ENCODE measurements around the gene FOXE3. TPM values are rescaled to one million over a fixed set of nuclear protein-coding genes. Genes with fewer than 3 reads are reported as not detected.

Gene FOXE3
- polyA plus RNA-seq (2013, experiment 1 of 4), result 0.26 TPM
- polyA plus RNA-seq (2013, experiment 2 of 4), result 0.64 TPM
- 0.37 TPM for polyA plus RNA-seq (2013, experiment 3 of 4)
- polyA plus RNA-seq (2013, experiment 4 of 4), result 0.57 TPM

DNA sequence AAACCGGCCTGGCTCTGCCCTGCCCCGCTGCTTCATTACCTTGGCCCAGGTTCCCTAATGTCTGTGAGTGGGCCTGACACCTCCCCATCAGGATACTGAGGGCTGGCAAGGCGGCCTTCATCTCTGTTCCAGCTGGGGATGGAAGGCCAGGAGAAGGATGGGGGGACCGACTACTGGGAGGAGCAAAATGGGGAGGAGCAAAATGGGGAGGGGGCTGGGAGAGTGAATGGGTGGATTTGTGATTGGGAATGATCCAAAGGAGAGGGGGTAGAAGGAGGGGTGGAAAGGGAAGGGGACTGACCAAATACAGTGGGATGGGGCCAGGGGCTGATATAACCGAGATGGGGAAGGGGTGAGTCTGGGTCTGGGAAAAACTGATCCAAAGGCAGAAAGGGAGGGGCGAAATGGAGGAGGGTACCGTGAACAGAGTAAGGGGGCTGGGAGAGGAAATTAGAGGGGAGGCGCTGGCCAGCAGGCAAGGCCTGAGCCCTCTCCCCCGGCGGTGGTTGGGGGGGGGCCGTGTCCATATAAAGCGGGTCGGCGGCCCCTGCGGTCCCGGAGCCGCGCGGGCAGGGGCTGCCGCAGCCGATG is at the start of gene FOXE3:
Gene FOXE3, plus strand, starts transcription at position 558 of the 591 bp plus-strand sequence. Its CDS starts 31 bp downstream, at position 589.
- Histone ChIP-seq H3K4me3 (ENCODE audit: insufficient read depth, low read depth, low read length) (peak within 1 kb of the TSS; percentile 24), H3K36me3 (ENCODE audit: control insufficient read depth, insufficient read depth, low read length) (no peaks in the 10 kb centered on the region), H3K9me3 (ENCODE audit: control insufficient read depth, low read length) (no peaks in the 10 kb centered on the region), H3K4me1 (ENCODE audit: control insufficient read depth, insufficient read depth, low read length) (peaks cover 5% of the 10 kb centered on the region), H3K27me3 (ENCODE audit: control insufficient read depth, insufficient read depth, low read length, poor library complexity, severe bottlenecking) (peaks cover 74% of the 10 kb centered on the region), H3K27ac (ENCODE audit: insufficient read depth, low read depth, low read length, poor library complexity, severe bottlenecking) (no peak within 1 kb of the TSS)
- 17 to 18% methylated on average over 21 of the region's 21 CpGs for whole genome bisulfite sequencing, 2 experiments

DNA sequence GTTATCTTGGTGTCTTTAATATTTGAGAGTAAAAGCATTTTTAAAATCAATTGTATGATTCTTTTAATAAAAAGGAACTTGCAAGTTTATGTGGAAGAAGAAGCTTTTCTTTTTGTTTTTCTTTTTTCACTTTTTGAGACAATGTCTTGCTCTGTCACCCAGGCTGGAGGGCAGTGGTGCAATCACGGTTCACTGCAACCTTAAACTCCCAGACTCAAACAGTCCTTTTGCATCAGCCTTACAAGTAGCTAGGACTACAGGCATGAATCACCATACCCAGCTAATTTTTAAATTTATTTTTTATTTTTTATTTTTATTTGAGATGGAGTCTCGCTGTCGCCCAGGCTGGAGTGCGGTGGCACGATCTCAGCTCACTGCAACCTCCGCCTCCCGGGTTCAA is 48.4 kb upstream of the FOXE3 start:
- 94 to 97% methylated on average over 7 of the region's 7 CpGs for WGBS, 2 experiments
- Histone ChIP-seq H3K4me3 (ENCODE audit: insufficient read depth, low read depth, low read length) (no peak overlapping the region), H3K36me3 (ENCODE audit: control insufficient read depth, insufficient read depth, low read length) (peaks cover 8% of the 10 kb centered on the region), H3K27me3 (ENCODE audit: control insufficient read depth, insufficient read depth, low read length, poor library complexity, severe bottlenecking) (no peaks in the 10 kb centered on the region), H3K9me3 (ENCODE audit: control insufficient read depth, low read length) (no peaks in the 10 kb centered on the region), H3K4me1 (ENCODE audit: control insufficient read depth, insufficient read depth, low read length) (no peaks in the 10 kb centered on the region), H3K27ac (ENCODE audit: insufficient read depth, low read depth, low read length, poor library complexity, severe bottlenecking) (no peak overlapping the region)

DNA sequence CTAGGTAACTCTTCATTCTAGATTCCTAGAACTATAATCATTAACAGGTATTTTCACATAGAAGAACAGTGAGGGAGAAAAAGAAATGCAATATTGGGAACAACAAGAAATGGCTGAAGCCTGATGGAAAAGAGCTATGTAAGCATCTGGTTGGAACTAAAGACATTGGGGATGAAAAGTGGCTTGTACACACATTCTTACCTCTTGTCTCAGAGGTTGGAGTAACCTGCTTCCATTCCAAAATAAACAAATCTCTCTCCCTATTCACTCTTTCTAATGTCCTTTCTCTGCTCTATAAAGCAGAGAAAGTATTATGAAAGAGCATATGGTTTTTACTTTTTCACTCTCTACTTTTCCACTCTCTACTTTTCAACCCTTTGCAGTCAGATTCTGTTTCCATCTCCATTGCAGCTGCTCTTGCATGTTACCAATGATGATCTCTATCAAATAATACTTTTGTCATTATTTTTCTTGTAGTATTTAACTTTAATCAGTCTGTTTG is 45.0 kb upstream of the FOXE3 start:
- Histone ChIP-seq H3K27ac (ENCODE audit: insufficient read depth, low read depth, low read length, poor library complexity, severe bottlenecking) (no peak overlapping the region), H3K4me3 (ENCODE audit: insufficient read depth, low read depth, low read length) (no peak overlapping the region), H3K4me1 (ENCODE audit: control insufficient read depth, insufficient read depth, low read length) (no peaks in the 10 kb centered on the region), H3K9me3 (ENCODE audit: control insufficient read depth, low read length) (no peaks in the 10 kb centered on the region), H3K36me3 (ENCODE audit: control insufficient read depth, insufficient read depth, low read length) (peaks cover 8% of the 10 kb centered on the region), H3K27me3 (ENCODE audit: control insufficient read depth, insufficient read depth, low read length, poor library complexity, severe bottlenecking) (no peaks in the 10 kb centered on the region)

DNA sequence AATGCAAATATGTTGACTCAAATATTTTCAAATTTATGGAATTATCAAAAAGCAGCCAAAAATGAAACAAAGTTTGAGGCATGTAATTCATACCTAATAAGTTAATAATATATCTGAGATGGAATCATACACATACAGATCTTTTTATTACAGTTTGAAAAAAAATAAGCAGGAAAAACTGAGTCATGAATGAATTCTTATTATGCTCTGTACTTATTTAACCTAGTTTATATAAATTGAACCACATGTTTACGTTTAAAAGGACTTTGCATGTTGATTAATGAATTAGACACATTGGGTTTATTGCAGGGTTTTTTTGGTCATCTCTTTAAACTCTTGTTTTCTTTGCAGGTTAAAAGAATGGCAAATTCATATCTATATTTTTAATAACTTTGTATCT is 41.6 kb upstream of the FOXE3 start:
- WGBS, 2 experiments, result 83 to 100% methylated on average over 1 of the region's 1 CpG
- H3K36me3 ChIP-seq (ENCODE audit: control insufficient read depth, insufficient read depth, low read length), result peaks cover under 1% of the 10 kb centered on the region

DNA sequence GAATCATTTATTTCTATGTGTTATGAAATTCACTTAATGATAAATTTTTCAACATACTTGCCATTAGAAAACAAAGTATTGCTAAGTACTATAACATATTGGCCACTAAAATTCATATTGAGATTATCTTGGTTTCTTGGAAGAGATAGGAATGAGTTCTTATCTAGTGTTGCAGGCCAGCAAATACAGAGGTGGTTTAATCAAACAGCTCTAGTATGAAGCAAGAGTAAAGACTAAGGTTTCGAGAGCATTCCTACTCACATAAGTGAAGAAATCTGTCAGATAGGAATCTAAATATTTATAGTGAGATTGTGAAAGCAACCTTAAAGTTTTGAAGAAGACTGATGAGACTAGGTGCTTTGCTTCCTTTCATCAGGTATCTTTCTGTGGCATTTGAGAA is 37.9 kb upstream of the FOXE3 start:
- Histone ChIP-seq H3K36me3 (ENCODE audit: control insufficient read depth, insufficient read depth, low read length) (no peaks in the 10 kb centered on the region), H3K4me1 (ENCODE audit: control insufficient read depth, insufficient read depth, low read length) (no peaks in the 10 kb centered on the region)
- 94 to 100% methylated on average over 1 of the region's 1 CpG for WGBS, 2 experiments

More for the DNA sequence above, 41.6 kb upstream of the FOXE3 start:
- Histone ChIP-seq H3K4me1 (ENCODE audit: control insufficient read depth, insufficient read depth, low read length) (no peaks in the 10 kb centered on the region), H3K4me3 (ENCODE audit: insufficient read depth, low read depth, low read length) (no peak overlapping the region), H3K27ac (ENCODE audit: insufficient read depth, low read depth, low read length, poor library complexity, severe bottlenecking) (no peak overlapping the region), H3K27me3 (ENCODE audit: control insufficient read depth, insufficient read depth, low read length, poor library complexity, severe bottlenecking) (no peaks in the 10 kb centered on the region), H3K9me3 (ENCODE audit: control insufficient read depth, low read length) (no peaks in the 10 kb centered on the region)

DNA sequence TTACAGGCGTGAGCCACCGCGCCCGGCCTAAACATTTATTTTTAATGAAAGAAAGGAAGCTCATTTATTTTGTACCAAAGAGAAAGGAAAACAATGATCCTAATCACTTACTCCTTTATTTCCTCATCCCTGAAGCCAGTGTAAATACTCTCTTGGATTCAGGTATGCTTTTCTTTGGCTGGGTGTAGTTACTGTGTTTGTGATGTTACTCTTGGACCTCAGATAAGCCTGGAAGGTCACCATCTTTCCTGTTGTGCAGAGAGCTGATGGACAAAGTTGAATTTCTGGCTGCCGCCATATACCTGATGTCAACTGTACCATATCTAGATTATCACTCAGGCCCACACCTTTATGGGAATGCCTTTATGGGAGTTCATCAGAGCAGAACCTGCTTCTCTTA is 35.4 kb upstream of the FOXE3 start:
- Histone ChIP-seq H3K36me3 (ENCODE audit: control insufficient read depth, insufficient read depth, low read length) (no peaks in the 10 kb centered on the region), H3K4me1 (ENCODE audit: control insufficient read depth, insufficient read depth, low read length) (no peaks in the 10 kb centered on the region), H3K9me3 (ENCODE audit: control insufficient read depth, low read length) (no peaks in the 10 kb centered on the region), H3K4me3 (ENCODE audit: insufficient read depth, low read depth, low read length) (no peak overlapping the region), H3K27ac (ENCODE audit: insufficient read depth, low read depth, low read length, poor library complexity, severe bottlenecking) (no peak overlapping the region), H3K27me3 (ENCODE audit: control insufficient read depth, insufficient read depth, low read length, poor library complexity, severe bottlenecking) (no peaks in the 10 kb centered on the region)
- 90 to 96% methylated on average over 2 to 5 of the region's 5 CpGs for WGBS, 2 experiments

More for the DNA sequence above, 37.9 kb upstream of the FOXE3 start:
- no peak overlapping the region for H3K4me3 ChIP-seq (ENCODE audit: insufficient read depth, low read depth, low read length)
- H3K27ac ChIP-seq (ENCODE audit: insufficient read depth, low read depth, low read length, poor library complexity, severe bottlenecking), result no peak overlapping the region
- H3K9me3 ChIP-seq (ENCODE audit: control insufficient read depth, low read length), result no peaks in the 10 kb centered on the region
- H3K27me3 ChIP-seq (ENCODE audit: control insufficient read depth, insufficient read depth, low read length, poor library complexity, severe bottlenecking), result no peaks in the 10 kb centered on the region

DNA sequence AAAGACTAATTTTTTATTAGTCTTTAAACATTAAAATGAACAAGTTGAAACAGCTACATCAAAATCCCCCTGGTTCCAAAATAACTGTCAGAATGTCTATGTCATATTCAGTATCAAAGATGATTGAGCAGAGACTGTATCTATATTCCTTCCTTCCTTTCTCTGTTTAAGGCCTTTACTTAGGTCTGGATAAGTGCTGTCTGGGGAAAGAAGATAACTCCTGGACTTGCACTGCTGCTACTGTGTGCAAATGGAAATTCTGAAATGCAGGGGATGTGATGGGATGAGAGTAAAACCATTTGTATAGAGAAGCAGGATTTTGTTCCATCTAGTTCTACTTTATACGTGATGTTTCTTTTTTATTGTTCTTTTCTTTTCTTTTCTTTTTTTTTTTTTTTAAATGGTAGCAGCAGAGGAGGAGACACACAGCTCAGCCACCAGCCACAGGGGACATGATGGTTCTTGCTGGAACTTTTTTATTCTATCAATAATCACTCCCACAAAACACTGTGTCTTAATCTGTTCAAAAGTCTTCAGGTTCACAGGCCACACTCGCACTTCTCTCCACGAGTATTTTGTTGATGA is 33.6 kb upstream of the FOXE3 start:
- H3K4me1 ChIP-seq (ENCODE audit: control insufficient read depth, insufficient read depth, low read length), result no peaks in the 10 kb centered on the region
- 100% methylated on average over 1 of the region's 3 CpGs; no CpG with 5 or more reads in 1 of the 2 experiments for WGBS, 2 experiments
- no peaks in the 10 kb centered on the region for H3K9me3 ChIP-seq (ENCODE audit: control insufficient read depth, low read length)
- no peaks in the 10 kb centered on the region for H3K36me3 ChIP-seq (ENCODE audit: control insufficient read depth, insufficient read depth, low read length)
- no peak overlapping the region for H3K27ac ChIP-seq (ENCODE audit: insufficient read depth, low read depth, low read length, poor library complexity, severe bottlenecking)
- H3K27me3 ChIP-seq (ENCODE audit: control insufficient read depth, insufficient read depth, low read length, poor library complexity, severe bottlenecking), result no peaks in the 10 kb centered on the region
- no peak overlapping the region for H3K4me3 ChIP-seq (ENCODE audit: insufficient read depth, low read depth, low read length)

DNA sequence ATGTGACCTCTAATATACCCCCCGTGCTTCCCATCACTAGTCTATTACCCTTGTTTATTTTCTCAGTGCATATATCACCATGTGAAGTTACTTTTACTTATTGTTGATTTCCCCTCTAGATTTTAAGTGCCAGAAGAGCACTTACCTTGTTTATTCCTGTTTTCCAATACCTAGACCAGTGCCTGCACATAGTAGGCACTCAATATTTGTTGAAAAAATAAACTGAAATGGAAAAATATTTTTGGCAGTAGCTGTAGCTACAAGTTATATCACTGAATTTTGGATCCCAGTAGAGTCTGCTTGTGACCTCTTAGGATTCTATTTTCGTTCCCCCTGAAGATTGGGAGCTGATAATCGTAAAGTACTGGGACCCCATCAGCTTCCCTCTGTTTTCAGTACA is 32.0 kb upstream of the FOXE3 start:
- H3K9me3 ChIP-seq (ENCODE audit: control insufficient read depth, low read length), result no peaks in the 10 kb centered on the region
- H3K36me3 ChIP-seq (ENCODE audit: control insufficient read depth, insufficient read depth, low read length), result no peaks in the 10 kb centered on the region
- H3K27ac ChIP-seq (ENCODE audit: insufficient read depth, low read depth, low read length, poor library complexity, severe bottlenecking), result no peak overlapping the region
- H3K27me3 ChIP-seq (ENCODE audit: control insufficient read depth, insufficient read depth, low read length, poor library complexity, severe bottlenecking), result no peaks in the 10 kb centered on the region
- WGBS, 2 experiments, result 98% methylated on average over 3 of the region's 3 CpGs
- no peaks in the 10 kb centered on the region for H3K4me1 ChIP-seq (ENCODE audit: control insufficient read depth, insufficient read depth, low read length)
- H3K4me3 ChIP-seq (ENCODE audit: insufficient read depth, low read depth, low read length), result no peak overlapping the region

DNA sequence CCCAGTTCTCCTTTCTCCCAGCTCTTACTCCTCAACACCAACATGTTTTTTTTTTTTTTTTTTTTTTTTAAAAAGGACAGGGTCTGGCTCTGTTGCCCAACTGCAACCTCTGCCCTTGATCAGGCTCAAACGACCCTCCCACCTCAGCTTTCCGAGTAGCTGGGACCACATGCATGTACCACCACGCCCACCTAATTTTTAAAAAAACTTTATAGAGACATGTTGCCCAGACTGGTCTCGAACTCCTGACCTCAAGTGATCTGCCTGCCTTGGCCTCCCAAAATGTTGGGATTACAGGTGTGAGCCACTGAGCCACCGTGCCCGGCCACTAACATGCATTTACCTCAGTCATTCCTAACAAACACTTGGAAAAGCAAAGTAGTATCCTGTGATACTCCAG is 31.1 kb upstream of the FOXE3 start:
- H3K27ac ChIP-seq (ENCODE audit: insufficient read depth, low read depth, low read length, poor library complexity, severe bottlenecking), result no peak overlapping the region
- no peaks in the 10 kb centered on the region for H3K36me3 ChIP-seq (ENCODE audit: control insufficient read depth, insufficient read depth, low read length)
- no peaks in the 10 kb centered on the region for H3K9me3 ChIP-seq (ENCODE audit: control insufficient read depth, low read length)
- 92% methylated on average over 6 of the region's 6 CpGs for WGBS, 2 experiments
- no peaks in the 10 kb centered on the region for H3K4me1 ChIP-seq (ENCODE audit: control insufficient read depth, insufficient read depth, low read length)
- H3K4me3 ChIP-seq (ENCODE audit: insufficient read depth, low read depth, low read length), result no peak overlapping the region
- no peaks in the 10 kb centered on the region for H3K27me3 ChIP-seq (ENCODE audit: control insufficient read depth, insufficient read depth, low read length, poor library complexity, severe bottlenecking)

DNA sequence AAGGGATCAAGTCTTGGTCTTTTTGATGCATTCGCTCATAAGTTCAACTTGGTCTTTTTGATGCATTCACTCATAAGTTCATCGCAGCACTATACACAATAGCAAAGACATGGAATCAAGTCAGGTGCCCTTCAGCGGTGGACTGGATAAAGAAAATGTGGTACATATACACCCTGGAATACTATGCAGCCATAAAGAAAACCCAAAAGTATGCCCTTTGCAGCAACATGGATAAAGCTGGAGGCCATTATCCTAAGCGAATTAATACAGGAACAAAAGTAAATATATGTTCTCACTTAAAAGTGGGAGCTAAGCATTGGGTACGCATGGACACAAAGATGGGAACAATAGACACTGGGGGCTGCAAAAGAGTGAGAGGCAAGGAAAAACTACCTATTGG is 29.8 kb upstream of the FOXE3 start:
- 92 to 94% methylated on average over 5 of the region's 5 CpGs for WGBS, 2 experiments
- H3K4me1 ChIP-seq (ENCODE audit: control insufficient read depth, insufficient read depth, low read length), result no peaks in the 10 kb centered on the region
- H3K27ac ChIP-seq (ENCODE audit: insufficient read depth, low read depth, low read length, poor library complexity, severe bottlenecking), result no peak overlapping the region
- H3K36me3 ChIP-seq (ENCODE audit: control insufficient read depth, insufficient read depth, low read length), result no peaks in the 10 kb centered on the region
- H3K9me3 ChIP-seq (ENCODE audit: control insufficient read depth, low read length), result no peaks in the 10 kb centered on the region
- H3K27me3 ChIP-seq (ENCODE audit: control insufficient read depth, insufficient read depth, low read length, poor library complexity, severe bottlenecking), result no peaks in the 10 kb centered on the region
- no peak overlapping the region for H3K4me3 ChIP-seq (ENCODE audit: insufficient read depth, low read depth, low read length)
